ENCODE data around the gene WNT5B.

DNA sequence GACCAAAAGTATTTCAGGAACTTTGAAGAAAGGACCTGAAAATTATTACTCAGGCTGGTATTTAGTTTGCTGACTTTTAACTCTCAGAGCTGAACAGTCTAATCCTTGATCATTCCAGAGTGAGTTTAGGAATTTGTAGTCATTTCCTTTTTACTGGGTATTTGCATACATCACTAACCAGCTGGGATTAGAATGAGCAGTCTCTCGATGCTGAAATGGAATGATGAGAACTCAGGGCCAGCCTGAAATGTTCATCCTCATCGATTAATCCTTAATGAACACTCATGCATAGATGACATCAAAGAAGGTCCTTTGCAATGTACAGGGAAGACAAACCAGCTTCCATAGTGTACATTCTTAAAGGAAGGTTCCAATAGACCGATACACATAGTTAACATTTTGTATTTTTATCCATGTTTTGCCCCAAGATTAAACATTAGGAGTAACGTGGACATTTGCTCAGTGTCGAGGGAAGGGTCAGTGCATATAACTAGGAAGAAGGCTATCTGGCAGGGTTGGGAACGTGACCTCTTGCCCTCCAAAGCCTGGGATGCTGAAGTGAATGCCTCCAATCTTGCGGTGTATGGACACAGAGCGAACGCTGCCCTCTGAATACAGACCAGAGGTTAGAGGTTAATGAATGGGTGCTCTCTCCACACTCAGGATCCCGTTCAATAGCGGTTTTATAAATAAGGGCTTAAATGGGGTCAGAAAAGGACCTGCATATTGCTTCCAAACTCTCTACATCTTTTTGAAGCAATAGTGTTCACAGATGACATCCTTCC, 49.2 kb upstream of the WNT5B start:
- TF ChIP-seq, protein P1, sequence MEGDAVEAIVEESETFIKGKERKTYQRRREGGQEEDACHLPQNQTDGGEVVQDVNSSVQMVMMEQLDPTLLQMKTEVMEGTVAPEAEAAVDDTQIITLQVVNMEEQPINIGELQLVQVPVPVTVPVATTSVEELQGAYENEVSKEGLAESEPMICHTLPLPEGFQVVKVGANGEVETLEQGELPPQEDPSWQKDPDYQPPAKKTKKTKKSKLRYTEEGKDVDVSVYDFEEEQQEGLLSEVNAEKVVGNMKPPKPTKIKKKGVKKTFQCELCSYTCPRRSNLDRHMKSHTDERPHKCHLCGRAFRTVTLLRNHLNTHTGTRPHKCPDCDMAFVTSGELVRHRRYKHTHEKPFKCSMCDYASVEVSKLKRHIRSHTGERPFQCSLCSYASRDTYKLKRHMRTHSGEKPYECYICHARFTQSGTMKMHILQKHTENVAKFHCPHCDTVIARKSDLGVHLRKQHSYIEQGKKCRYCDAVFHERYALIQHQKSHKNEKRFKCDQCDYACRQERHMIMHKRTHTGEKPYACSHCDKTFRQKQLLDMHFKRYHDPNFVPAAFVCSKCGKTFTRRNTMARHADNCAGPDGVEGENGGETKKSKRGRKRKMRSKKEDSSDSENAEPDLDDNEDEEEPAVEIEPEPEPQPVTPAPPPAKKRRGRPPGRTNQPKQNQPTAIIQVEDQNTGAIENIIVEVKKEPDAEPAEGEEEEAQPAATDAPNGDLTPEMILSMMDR (IDR thresholded peaks at IDR 0.05; ENCODE audit: low read depth, low read length) = no peak
- TF ChIP-seq POLR2A (IDR thresholded peaks at IDR 0.05; ENCODE audit: extremely low read depth, insufficient read length) (no peak), MYC (IDR thresholded peaks at IDR 0.05; ENCODE audit: low read depth, low read length) (no peak)

Data from NB4 (cell line).